NK-92 (cell line): ENCODE results near the gene NRIP3.
"Not testable (repeated sequence)": the region's sequence is repeated elsewhere in the genome, so short reads cannot be mapped to it uniquely, and the experiment has no call there.

ENCODE experiments used
- DNase-seq: peaks from one replicate; lab custom pipeline; 2025; ENCODE audit not compliant: unreplicated experiment; lab: John Stamatoyannopoulos, UW

The NRIP3 gene

GRCh38 chr11:8973121-8973520 is 30.7 kb downstream of the NRIP3 start:
- DNase-seq, result no peak

GRCh38 chr11:8971924-8972316 is 31.9 kb downstream of the NRIP3 start:
- no peak for DNase-seq

GRCh38 chr11:8971196-8971923 is 32.4 kb downstream of the NRIP3 start:
- DNase-seq, result no peak

- no peak for DNase-seq
Measured at GRCh38 chr11:8967184-8967583, 36.6 kb downstream of the NRIP3 start.

GRCh38 chr11:8964324-8965320 is 39.2 kb downstream of the NRIP3 start, which contains the start of gene TMEM9B:
Gene TMEM9B, minus strand, starts transcription at chr11:8964442. Its CDS starts 129 bp downstream, at chr11:8964313.
- no peak for DNase-seq

- DNase-seq, result peak; percentile 15
Measured at GRCh38 chr11:8963569-8964323, 40.1 kb downstream of the NRIP3 start.

- DNase-seq, result no peak
Measured at GRCh38 chr11:8962841-8963240, 41.0 kb downstream of the NRIP3 start.

- no peak for DNase-seq
Measured at GRCh38 chr11:8961401-8961800, 42.4 kb downstream of the NRIP3 start.

GRCh38 chr11:8959546-8960166 is 44.1 kb downstream of the NRIP3 start:
- DNase-seq, result no peak

GRCh38 chr11:8956860-8957259 is 46.9 kb downstream of the NRIP3 start:
- no peak for DNase-seq

- DNase-seq, result no peak
Measured at GRCh38 chr11:8948886-8949285, 54.9 kb downstream of the NRIP3 start.

- no peak for DNase-seq
Measured at GRCh38 chr11:8947230-8947943, 56.4 kb downstream of the NRIP3 start.

GRCh38 chr11:8942518-8943066 is 61.2 kb downstream of the NRIP3 start, which contains the start of gene ASCL3:
Gene ASCL3, minus strand, starts transcription at chr11:8943016. Its CDS starts 4,855 bp downstream, at chr11:8938161.
- no peak for DNase-seq

- no peak for DNase-seq
Measured at GRCh38 chr11:8941341-8942103, 62.3 kb downstream of the NRIP3 start.

- no peak for DNase-seq
Measured at GRCh38 chr11:8937659-8938058, 66.1 kb downstream of the NRIP3 start.

GRCh38 chr11:8937159-8937558 is 66.6 kb downstream of the NRIP3 start:
- DNase-seq, result no peak

GRCh38 chr11:8935789-8936188 is 68.0 kb downstream of the NRIP3 start:
- not testable (repeated sequence) for DNase-seq

GRCh38 chr11:8934742-8935488 is 68.9 kb downstream of the NRIP3 start:
- no peak for DNase-seq
